DOHH2 (cell line): ENCODE results near the gene RAF1.

ENCODE experiments used
- H3F3A ChIP-seq: fragments of 200-600 bp; sonication (generic), shearing (Covaris generic); 2 replicates; pipeline ENCODE4 v1.6.0; 2016; ENCODE audit warnings: antibody characterized with exemption, mild to moderate bottlenecking; ENCODE audit not compliant: control insufficient read depth, insufficient read depth
- H3K27ac ChIP-seq: fragments of 200-600 bp; sonication (generic); 2 replicates; pipeline ENCODE4 v1.5.1; 2014; ENCODE audit warnings: low read depth, mild to moderate bottlenecking, low read length, moderate library complexity
- H3K27me3 ChIP-seq: fragments of 200-600 bp; sonication (generic); 2 replicates; pipeline ENCODE4 v1.6.1; 2014; ENCODE audit warnings: mild to moderate bottlenecking, low read length, mixed read lengths; ENCODE audit not compliant: control insufficient read depth
- H3K36me3 ChIP-seq: fragments of 200-600 bp; sonication (generic); 2 replicates; pipeline ENCODE4 v1.6.1; 2014; ENCODE audit warnings: mild to moderate bottlenecking, low read length, moderate library complexity, mixed read lengths; ENCODE audit not compliant: control insufficient read depth
- H3K4me1 ChIP-seq: fragments of 200-600 bp; sonication (generic); 2 replicates; pipeline ENCODE4 v1.6.1; 2014; ENCODE audit warnings: mild to moderate bottlenecking, low read length, mixed read lengths; ENCODE audit not compliant: control insufficient read depth
- H3K4me2 ChIP-seq: fragments of 200-600 bp; sonication (generic); 2 replicates; pipeline ENCODE4 v1.6.0; 2014; ENCODE audit warnings: mild to moderate bottlenecking, low read length, moderate library complexity
- H3K4me3 ChIP-seq: fragments of 200-600 bp; sonication (generic); 2 replicates; pipeline ENCODE4 v1.5.1; 2014; ENCODE audit warnings: mild to moderate bottlenecking, low read length, mixed read lengths
- H3K79me2 ChIP-seq: fragments of 200-600 bp; sonication (generic); 2 replicates; pipeline ENCODE4 v1.6.1; 2014; ENCODE audit warnings: mild to moderate bottlenecking, low read length, mixed read lengths; ENCODE audit not compliant: control insufficient read depth
- H3K9me2 ChIP-seq: fragments of 200-600 bp; sonication (generic); replicated peaks from 2 replicates; pipeline ENCODE4 v1.6.1; 2014; ENCODE audit warnings: mild to moderate bottlenecking, low read length, mixed read lengths; ENCODE audit not compliant: control insufficient read depth
- H3K9me3 ChIP-seq: fragments of 200-600 bp; sonication (generic); 2 replicates; pipeline ENCODE4 v1.6.1; 2014; ENCODE audit warnings: antibody characterized with exemption, low read length, mixed read lengths; ENCODE audit not compliant: control insufficient read depth, insufficient read depth
- H4K20me1 ChIP-seq: fragments of 200-600 bp; sonication (generic); 2 replicates; pipeline ENCODE4 v1.6.0; 2014; ENCODE audit warnings: low read depth, mild to moderate bottlenecking, antibody characterized with exemption, low read length, moderate library complexity; ENCODE audit not compliant: control insufficient read depth, insufficient read depth
- EZH2phosphoT487 ChIP-seq: fragments of 200-600 bp; sonication (generic); IDR thresholded peaks from 2 replicates; pipeline ENCODE4 v1.6.1; 2017; ENCODE audit warnings: borderline replicate concordance, mild to moderate bottlenecking, antibody characterized with exemption, low read length, moderate library complexity, mixed read lengths
- TF ChIP-seq, protein P1 (sequence below): fragments of 200-600 bp; sonication (generic); IDR thresholded peaks from one replicate; pipeline ENCODE4 v1.5.1; 2014; ENCODE audit warnings: antibody characterized with exemption, mild to moderate bottlenecking, low read depth, low read length; ENCODE audit not compliant: poor library complexity, severe bottlenecking

Gene RAF1

DNA sequence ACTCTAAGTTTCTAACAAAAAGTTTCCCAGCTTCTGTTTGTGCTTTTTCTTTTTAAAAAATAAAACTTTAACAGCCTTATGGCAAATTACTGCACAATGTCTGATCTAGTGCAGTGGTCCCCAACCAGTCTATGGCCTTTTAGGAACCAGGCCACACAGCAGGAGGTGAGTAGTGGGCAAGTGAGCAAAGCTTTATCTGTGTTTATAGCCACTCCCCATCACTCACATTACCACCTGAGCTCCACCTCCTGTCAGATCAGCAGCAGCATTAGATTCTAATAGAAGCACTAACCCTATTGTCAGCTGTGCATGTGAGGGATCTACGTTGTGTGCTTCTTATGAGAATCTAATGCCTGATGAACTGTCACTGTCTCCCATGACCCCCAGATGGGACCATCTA, 101.5 kb downstream of the RAF1 start:
- Histone ChIP-seq H3K4me2 (no peak overlapping the region), H4K20me1 (peaks cover 26% of the 10 kb centered on the region), H3K4me3 (no peak overlapping the region), H3K36me3 (no peaks in the 10 kb centered on the region), H3K27ac (no peak overlapping the region), H3K4me1 (peaks cover 35% of the 10 kb centered on the region), H3K27me3 (no peaks in the 10 kb centered on the region), H3K79me2 (peaks cover 98% of the 10 kb centered on the region), H3K9me3 (no peaks in the 10 kb centered on the region), H3F3A (no peaks in the 10 kb centered on the region), H3K9me2 (no peaks in the 10 kb centered on the region)
- TF ChIP-seq, protein P1, sequence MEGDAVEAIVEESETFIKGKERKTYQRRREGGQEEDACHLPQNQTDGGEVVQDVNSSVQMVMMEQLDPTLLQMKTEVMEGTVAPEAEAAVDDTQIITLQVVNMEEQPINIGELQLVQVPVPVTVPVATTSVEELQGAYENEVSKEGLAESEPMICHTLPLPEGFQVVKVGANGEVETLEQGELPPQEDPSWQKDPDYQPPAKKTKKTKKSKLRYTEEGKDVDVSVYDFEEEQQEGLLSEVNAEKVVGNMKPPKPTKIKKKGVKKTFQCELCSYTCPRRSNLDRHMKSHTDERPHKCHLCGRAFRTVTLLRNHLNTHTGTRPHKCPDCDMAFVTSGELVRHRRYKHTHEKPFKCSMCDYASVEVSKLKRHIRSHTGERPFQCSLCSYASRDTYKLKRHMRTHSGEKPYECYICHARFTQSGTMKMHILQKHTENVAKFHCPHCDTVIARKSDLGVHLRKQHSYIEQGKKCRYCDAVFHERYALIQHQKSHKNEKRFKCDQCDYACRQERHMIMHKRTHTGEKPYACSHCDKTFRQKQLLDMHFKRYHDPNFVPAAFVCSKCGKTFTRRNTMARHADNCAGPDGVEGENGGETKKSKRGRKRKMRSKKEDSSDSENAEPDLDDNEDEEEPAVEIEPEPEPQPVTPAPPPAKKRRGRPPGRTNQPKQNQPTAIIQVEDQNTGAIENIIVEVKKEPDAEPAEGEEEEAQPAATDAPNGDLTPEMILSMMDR = no peak
- TF ChIP-seq EZH2phosphoT487 = no peak

GRCh38 chr3:12561397-12561796, 102.5 kb downstream of the RAF1 start:
- Histone ChIP-seq H4K20me1 (peaks cover 26% of the 10 kb centered on the region), H3K27me3 (no peaks in the 10 kb centered on the region), H3K4me2 (no peak overlapping the region), H3K9me3 (no peaks in the 10 kb centered on the region), H3F3A (no peaks in the 10 kb centered on the region), H3K9me2 (no peaks in the 10 kb centered on the region), H3K79me2 (peaks cover 93% of the 10 kb centered on the region), H3K4me1 (peaks cover 35% of the 10 kb centered on the region), H3K27ac (no peak overlapping the region), H3K36me3 (peaks cover 4% of the 10 kb centered on the region; the same call in 1 of the 2 replicates), H3K4me3 (no peak overlapping the region)
- TF ChIP-seq, protein P1 = no peak
- TF ChIP-seq EZH2phosphoT487 = no peak

GRCh38 chr3:12560505-12561190, 103.3 kb downstream of the RAF1 start:
- TF ChIP-seq, protein P1 = no peak
- no peak for TF ChIP-seq EZH2phosphoT487

More at GRCh38 chr3:12560505-12561190, 103.3 kb downstream of the RAF1 start:
- Histone ChIP-seq H3K9me3 (no peaks in the 10 kb centered on the region), H3K36me3 (peaks cover 4% of the 10 kb centered on the region; the same call in 1 of the 2 replicates), H4K20me1 (peaks cover 26% of the 10 kb centered on the region), H3K4me1 (peaks cover 39% of the 10 kb centered on the region), H3F3A (no peaks in the 10 kb centered on the region), H3K4me2 (no peak overlapping the region; the same call in 1 of the 2 replicates), H3K79me2 (peaks cover 86% of the 10 kb centered on the region), H3K27me3 (no peaks in the 10 kb centered on the region), H3K27ac (no peak overlapping the region), H3K9me2 (no peaks in the 10 kb centered on the region), H3K4me3 (no peak overlapping the region)
